ENCODE data around the gene PARP15.

GRCh38 chr3:122580470-122580869 is 3.0 kb downstream of the PARP15 start:
- TF ChIP-seq POLR2A (IDR thresholded peaks at IDR 0.05; ENCODE audit: low read depth, low read length) (no peak), CTCF (IDR thresholded peaks at IDR 0.05; ENCODE audit: extremely low read depth in 1 of 2, insufficient read depth in 1 of 2, low read depth in 1 of 2, low read length in 2 of 2) (no peak), MAX (IDR thresholded peaks at IDR 0.05; ENCODE audit: insufficient read depth, insufficient read length) (no peak), EZH2 (IDR thresholded peaks at IDR 0.05; ENCODE audit: borderline replicate concordance, low read depth, low read length, severe bottlenecking) (no peak), JUN (IDR thresholded peaks at IDR 0.05; ENCODE audit: borderline replicate concordance, insufficient read depth, insufficient read length, low read depth) (no peak), MYC (IDR thresholded peaks at IDR 0.05; ENCODE audit: low read depth, low read length) (no peak), POLR2AphosphoS5 (IDR thresholded peaks at IDR 0.05; ENCODE audit: insufficient read depth, low read depth, low read length) (no peak), FOS (IDR thresholded peaks at IDR 0.05; ENCODE audit: borderline replicate concordance, insufficient read depth, low read length) (no peak)

Measured in endothelial cell of umbilical vein (primary cell).